GM10248 (cell line): ENCODE results near the gene PPP5C.

Source experiments
- CTCF ChIA-PET: fragments of 300-600 bp; sonication (Branson Sonifier 250); formaldehyde crosslinking; extraction: SDS; loops from one replicate; lab custom pipeline; 2021; ENCODE audit warnings: antibody characterized with exemption; lab: Yijun Ruan, JAX
- POLR2A ChIA-PET: fragments of 350-650 bp; sonication (Branson Sonifier 250); formaldehyde crosslinking; extraction: SDS; loops from one replicate; lab custom pipeline; 2020; ENCODE audit warnings: antibody characterized with exemption; lab: Yijun Ruan, JAX
- DNase-seq: peaks from one replicate; pipeline ENCODE4 v3.0.0; 2012; ENCODE audit errors: extremely low spot score
- TF ChIP-seq, protein P1 (sequence below): IDR thresholded peaks from 2 replicates; pipeline ENCODE4 v1.5.1; 2012; ENCODE audit warnings: mild to moderate bottlenecking, low read depth; ENCODE audit errors: extremely low read depth, missing control alignments, control extremely low read depth

Gene PPP5C

DNA sequence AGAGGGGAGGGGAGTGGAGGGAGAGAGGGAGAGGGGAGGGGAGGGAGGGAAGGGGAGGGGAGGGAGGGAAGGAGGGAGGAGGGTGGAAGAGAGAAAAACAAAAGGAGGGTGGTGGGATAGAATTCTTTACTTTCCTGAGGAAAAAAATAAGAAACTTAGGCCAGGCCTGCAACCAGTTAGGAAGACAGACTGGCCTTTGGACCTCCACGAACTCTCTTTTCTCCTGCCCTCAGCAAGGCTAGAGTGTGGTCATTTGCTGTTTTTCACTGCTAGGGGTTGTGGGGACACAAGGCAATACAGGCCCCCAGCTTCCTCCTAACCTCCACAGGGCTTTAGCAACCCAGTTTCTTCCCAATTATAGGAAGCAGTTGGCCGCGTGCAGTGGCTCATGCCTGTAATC is 62.3 kb downstream of the PPP5C start:
- POLR2A ChIA-PET, result no interaction called here
- TF ChIP-seq, protein P1, sequence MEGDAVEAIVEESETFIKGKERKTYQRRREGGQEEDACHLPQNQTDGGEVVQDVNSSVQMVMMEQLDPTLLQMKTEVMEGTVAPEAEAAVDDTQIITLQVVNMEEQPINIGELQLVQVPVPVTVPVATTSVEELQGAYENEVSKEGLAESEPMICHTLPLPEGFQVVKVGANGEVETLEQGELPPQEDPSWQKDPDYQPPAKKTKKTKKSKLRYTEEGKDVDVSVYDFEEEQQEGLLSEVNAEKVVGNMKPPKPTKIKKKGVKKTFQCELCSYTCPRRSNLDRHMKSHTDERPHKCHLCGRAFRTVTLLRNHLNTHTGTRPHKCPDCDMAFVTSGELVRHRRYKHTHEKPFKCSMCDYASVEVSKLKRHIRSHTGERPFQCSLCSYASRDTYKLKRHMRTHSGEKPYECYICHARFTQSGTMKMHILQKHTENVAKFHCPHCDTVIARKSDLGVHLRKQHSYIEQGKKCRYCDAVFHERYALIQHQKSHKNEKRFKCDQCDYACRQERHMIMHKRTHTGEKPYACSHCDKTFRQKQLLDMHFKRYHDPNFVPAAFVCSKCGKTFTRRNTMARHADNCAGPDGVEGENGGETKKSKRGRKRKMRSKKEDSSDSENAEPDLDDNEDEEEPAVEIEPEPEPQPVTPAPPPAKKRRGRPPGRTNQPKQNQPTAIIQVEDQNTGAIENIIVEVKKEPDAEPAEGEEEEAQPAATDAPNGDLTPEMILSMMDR, result no peak
- CTCF ChIA-PET, result no interaction called here
- no peak for DNase-seq

DNA sequence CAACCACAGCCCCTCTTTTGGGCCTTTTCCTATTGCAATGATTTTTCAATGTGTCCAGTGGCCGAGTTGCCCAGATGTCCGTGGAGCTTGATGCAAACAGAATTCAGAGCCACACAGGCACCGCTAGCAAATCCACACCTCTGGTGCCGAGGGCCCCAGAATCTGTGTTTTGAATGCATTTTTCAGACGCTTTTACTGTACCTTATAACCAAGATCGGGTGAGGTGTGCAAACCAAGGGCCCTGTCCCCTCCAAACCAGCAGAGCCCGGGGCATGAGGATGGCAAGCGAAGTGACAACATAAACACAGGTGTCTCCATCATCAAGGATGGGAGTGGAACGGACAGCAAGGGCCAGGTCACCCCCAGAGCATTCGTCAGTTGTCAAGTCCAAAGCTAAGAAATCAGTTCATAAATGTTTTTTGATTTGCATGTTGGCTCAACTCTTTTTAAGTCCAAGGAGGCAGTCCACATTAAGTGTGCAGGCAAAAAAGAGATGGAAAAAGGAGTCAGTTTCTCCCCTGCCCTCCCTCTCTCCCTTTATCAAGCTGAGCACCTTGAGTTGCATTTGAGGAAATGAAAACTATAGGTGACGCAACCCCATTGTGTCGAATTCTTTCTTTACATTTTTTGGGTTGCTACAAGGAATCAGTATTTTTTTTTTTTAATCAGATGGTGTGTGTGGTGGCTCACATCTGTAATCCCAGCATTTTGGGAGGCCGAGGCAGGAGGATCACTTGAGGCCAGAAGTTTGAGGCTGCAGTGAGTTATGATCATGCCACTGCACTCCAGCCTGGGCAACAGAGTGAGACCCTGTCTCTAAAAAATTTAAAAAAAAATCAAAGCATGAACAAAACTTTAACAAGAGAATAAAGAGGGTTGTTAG is 63.6 kb downstream of the PPP5C start:
- DNase-seq, result no peak
- CTCF ChIA-PET, result interaction anchor here (1.2 kb wide), 1 partner anchor 15 kb away, joined by 3 read pairs; no protein-coding TSS in a partner anchor
- POLR2A ChIA-PET, result no interaction called here
- TF ChIP-seq, protein P1, result no peak

DNA sequence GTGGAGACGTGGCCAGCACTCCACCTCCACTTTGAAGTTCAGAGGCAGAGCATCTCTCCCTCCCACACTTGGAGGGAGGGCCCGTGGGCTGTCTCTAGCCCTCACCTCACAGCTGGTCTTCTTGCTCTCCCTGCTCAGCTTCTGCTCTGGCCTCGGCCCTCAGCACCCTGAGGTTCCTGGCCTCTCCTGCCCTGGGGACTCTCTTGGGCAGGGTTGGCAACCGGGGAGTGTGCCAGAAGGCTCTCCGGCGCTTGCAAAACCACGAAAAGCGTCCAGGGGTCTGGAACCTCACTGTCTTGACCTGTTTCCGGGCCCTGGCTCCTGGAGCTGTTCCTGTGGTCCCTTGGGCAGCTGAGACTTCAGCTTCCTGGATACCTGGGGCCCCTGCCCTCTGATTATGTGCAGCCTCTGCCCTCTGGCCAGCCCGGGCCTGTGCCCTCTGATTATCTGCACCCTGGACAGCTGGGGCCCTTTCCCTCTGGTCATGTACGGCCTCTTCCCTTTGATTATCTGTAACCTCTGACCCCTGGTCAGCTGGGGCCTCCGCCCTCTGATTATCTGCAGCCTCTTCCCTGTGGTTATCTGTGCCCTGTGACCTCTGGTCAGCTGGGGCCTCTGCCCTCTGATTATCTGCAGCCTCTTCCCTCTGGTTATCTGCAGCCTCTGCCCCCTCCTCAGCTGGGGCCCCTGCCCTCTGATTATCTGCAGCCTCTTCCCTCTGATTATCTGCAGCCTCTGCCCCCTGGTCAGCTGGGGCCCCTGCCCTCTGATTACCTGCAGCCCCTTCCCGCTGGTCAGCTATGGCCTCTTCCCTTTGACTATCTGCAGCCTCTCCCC is 64.4 kb downstream of the PPP5C start:
- CTCF ChIA-PET, result interaction anchor here (1.2 kb wide), 1 partner anchor 15 kb away, joined by 3 read pairs; no protein-coding TSS in a partner anchor
- no peak for DNase-seq
- TF ChIP-seq, protein P1, result no peak
- POLR2A ChIA-PET, result no interaction called here

DNA sequence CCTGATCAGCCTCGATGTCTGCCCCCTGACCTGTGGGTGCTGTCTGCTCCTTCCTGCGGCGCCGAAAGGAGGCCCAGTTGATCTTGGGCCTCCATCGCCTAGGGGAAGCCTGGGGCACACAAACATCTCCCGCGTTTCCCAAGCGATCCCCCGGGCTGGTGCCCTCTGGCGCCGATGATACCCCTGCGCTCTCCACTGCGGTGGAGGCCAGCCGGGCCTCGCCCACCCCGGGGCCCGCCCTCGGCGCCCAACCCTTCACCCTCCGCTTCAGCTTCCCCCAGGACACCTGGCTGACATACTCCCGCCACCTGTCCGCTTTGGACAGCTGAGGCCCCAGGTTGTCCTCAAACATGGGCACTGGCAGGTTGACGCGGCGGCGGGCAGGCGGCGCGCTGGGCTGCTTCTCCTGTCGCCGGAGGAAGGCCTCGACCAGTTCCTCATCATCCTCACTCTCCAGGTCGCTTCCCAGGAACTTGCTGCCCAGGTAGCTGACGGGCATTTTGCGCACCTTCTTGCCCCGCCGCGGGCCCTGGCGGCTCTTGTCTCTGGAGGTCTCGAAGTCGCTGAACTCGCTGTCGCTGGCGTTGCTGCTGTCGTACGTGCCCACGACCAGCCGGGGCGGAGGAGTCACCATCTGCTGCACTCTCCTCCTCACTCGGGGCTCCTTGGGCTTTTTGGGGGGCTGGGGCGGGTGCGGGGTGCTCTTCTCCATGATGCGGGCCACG is 65.2 kb downstream of the PPP5C start:
- TF ChIP-seq, protein P1, result no peak
- ChIA-PET POLR2A (no interaction called here), CTCF (no interaction called here)
- DNase-seq, result no peak

DNA sequence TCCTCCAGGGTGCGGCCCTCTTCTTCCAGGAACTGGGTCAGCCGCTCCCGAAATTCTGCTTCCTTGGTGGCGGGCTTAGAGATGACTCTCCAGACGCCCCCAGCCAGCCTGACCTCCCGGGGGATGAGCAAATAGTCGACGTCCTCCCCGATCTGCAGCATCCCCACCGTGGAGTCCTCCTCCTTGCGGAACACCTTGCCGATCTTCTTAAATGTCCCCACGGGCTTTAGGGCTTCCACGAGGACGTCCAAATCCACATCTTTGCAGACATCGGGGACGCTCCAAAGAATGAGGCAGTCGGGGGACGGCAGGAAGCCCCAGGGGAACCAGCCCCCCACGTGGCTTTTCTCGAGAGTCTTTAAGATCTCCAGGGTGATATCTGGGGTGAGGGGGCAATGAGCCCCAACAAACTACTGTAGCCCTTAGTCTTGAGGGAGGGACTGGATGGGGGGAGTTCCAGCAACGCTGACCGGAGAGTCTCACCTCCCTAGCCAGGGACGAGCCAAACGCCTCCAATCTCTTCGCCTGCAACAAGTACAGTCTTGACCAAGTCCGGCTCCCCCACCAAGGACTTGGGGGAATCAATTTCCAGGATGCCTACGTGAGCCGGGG is 65.9 kb downstream of the PPP5C start:
- TF ChIP-seq, protein P1, result no peak
- POLR2A ChIA-PET, result no interaction called here
- CTCF ChIA-PET, result interaction anchor here (0.8 to 1.0 kb wide), 2 partner anchors 11 to 101 kb away, joined by 3 read pairs; no protein-coding TSS in a partner anchor
- no peak for DNase-seq
